HG03378 (cell line): Measurements from ENCODE around the gene NMT1.
"Not testable (repeated sequence)": the region's sequence is repeated elsewhere in the genome, so short reads cannot be mapped to it uniquely, and the experiment has no call there.

Experiments
- ATAC-seq: cut with Tn5 transposase; IDR thresholded peaks from one replicate; pipeline ENCODE4 v1.9.1; 2021; ENCODE audit warnings: mild to moderate bottlenecking, moderate library complexity; ENCODE audit not compliant: unreplicated experiment

Gene NMT1

GRCh38 chr17:45036691-45037090, 24.4 kb upstream of the NMT1 start:
- no peak for ATAC-seq

GRCh38 chr17:45038728-45039634, 22.1 kb upstream of the NMT1 start:
- no peak for ATAC-seq

GRCh38 chr17:45040459-45040858, 20.7 kb upstream of the NMT1 start:
- ATAC-seq = no peak

- no peak for ATAC-seq
Measured at GRCh38 chr17:45042346-45043120, 18.6 kb upstream of the NMT1 start.

- ATAC-seq = no peak
Measured at GRCh38 chr17:45043813-45044540, 17.1 kb upstream of the NMT1 start.

- no peak for ATAC-seq
Measured at GRCh38 chr17:45046537-45047125, 14.5 kb upstream of the NMT1 start.

GRCh38 chr17:45048795-45049563, 12.1 kb upstream of the NMT1 start:
- no peak for ATAC-seq

- no peak for ATAC-seq
Measured at GRCh38 chr17:45050481-45051059, 10.5 kb upstream of the NMT1 start.

- no peak for ATAC-seq
Measured at GRCh38 chr17:45051060-45051719, 9.9 kb upstream of the NMT1 start, which contains the start of gene DCAKD. TSS of gene DCAKD (minus strand) at chr17:45051632. CDS start at chr17:45034885, 16,747 bp downstream.

- ATAC-seq = not testable (repeated sequence)
Measured at GRCh38 chr17:45051720-45052051, 9.4 kb upstream of the NMT1 start.

GRCh38 chr17:45052052-45052772, 8.9 kb upstream of the NMT1 start:
- no peak for ATAC-seq

- no peak for ATAC-seq
Measured at GRCh38 chr17:45060382-45060796, 728 bp upstream of the NMT1 start.

- ATAC-seq = no peak
Measured at GRCh38 chr17:45061606-45062205, 589 bp downstream of the NMT1 start.

GRCh38 chr17:45063198-45063597, 2.1 kb downstream of the NMT1 start:
- no peak for ATAC-seq

- ATAC-seq = no peak
Measured at GRCh38 chr17:45067637-45068036, 6.5 kb downstream of the NMT1 start.

GRCh38 chr17:45070001-45070400, 8.9 kb downstream of the NMT1 start:
- no peak for ATAC-seq

- ATAC-seq = no peak
Measured at GRCh38 chr17:45070809-45071208, 9.7 kb downstream of the NMT1 start.

GRCh38 chr17:45073414-45074070, 12.4 kb downstream of the NMT1 start:
- no peak for ATAC-seq
